Right renal cortex interstitium (tissue), 3 donors: ENCODE data around the gene FBXO30. TPM values are rescaled to one million over a fixed set of nuclear protein-coding genes. Genes with fewer than 3 reads are reported as not detected.

ENCODE experiments used
- DNase-seq, 3 donors: peaks; one replicate each; pipeline ENCODE4 v3.0.0-alpha.2; 2013; ENCODE audit warnings: low read depth in 3 of 3, low spot score in 2 of 3
- polyA plus RNA-seq, 3 donors: library from polyadenylated mRNA; unstranded; fragments of 120-200 nt; gene quantifications; one replicate each; pipeline ENCODE4 v1.2.1, GENCODE V29; 2013; ENCODE audit not compliant: insufficient read length in 3 of 3

FBXO30 gene, protein sequence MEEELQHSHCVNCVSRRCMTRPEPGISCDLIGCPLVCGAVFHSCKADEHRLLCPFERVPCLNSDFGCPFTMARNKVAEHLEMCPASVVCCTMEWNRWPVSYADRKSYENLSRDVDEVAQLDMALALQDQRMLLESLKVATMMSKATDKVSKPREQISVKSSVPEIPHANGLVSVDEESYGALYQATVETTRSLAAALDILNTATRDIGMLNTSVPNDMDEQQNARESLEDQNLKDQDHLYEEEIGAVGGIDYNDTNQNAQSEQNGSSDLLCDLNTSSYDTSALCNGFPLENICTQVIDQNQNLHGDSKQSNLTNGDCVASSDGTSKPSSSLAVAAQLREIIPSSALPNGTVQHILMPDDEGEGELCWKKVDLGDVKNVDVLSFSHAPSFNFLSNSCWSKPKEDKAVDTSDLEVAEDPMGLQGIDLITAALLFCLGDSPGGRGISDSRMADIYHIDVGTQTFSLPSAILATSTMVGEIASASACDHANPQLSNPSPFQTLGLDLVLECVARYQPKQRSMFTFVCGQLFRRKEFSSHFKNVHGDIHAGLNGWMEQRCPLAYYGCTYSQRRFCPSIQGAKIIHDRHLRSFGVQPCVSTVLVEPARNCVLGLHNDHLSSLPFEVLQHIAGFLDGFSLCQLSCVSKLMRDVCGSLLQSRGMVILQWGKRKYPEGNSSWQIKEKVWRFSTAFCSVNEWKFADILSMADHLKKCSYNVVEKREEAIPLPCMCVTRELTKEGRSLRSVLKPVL
- 10 to 100 TPM; 12.6 to 13.5 (median 12.9) TPM for polyA plus RNA-seq

- peak; percentile 82 to 86 (median 84) for DNase-seq
Observed at GRCh38 chr6:145814501-145815308, at the start of gene FBXO30. Gene FBXO30 (minus strand): TSS chr6:145814795. CDS start chr6:145806405, 8,390 bp downstream.

DNA sequence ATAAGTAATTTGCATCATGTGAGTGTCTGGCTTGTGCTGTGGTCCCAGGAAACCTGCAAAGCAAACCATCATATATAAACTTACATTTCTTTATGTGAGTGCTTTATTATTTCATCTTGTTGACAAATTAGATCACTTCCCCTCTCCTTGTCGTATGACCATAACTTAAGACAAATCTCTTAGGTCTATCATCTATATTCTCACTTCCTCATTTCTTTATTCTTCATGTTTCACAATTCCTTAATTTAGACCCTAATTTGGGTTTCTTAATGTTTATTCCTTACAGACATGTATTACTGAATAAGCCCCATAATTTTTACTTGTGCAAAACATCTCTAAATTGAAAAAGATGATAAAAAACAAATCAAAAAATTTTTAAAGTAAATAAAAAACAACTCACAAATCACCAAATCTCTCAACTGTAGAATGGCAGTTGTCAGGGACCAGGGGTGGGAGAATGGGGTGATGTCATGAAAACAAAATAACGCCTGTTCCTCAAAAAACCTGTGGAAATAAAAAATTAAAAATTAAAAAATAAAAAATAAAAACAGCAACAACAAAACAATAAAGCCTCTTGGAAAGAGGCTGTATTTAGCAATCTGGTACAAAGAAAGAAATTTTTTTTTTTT, 49.5 kb upstream of the FBXO30 start:
- no peak for DNase-seq

DNA sequence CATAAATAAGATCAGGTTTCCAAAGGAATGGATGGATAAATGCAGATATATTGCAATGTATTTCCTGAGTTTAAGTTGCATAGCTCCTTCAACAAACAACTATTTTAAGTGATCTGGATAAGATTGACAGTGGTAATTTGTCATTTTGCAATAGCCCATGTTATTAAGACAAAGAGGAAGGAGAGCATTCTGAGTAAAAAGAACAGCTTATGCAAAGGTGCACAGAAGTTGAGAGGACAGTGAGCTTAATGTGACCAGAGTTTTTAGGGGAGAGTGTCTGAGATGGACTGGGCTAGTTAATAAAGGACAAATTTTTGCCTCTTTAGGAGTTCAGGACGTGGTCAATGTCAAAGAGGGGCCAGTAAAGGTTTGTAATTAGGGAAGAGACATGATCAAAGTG, 48.8 kb upstream of the FBXO30 start:
- DNase-seq, result no peak

DNA sequence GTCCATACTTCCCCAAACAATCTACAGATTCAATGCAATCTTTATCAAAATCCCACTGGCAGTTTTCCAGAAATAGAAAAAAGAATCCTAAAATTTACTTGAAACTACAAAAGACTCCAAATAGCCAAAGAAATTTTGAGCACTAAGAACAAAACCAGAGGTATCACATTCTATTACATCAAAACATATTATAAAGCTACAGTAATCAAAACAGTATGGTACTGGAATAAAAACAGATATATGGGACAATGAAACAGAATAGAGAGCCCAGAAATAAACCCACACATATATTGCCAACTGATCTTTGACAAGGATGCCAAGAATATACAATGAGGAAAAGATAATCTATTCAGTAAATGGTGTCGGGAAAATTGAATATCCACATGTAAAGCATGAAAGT, 46.0 kb upstream of the FBXO30 start:
- no peak for DNase-seq

DNA sequence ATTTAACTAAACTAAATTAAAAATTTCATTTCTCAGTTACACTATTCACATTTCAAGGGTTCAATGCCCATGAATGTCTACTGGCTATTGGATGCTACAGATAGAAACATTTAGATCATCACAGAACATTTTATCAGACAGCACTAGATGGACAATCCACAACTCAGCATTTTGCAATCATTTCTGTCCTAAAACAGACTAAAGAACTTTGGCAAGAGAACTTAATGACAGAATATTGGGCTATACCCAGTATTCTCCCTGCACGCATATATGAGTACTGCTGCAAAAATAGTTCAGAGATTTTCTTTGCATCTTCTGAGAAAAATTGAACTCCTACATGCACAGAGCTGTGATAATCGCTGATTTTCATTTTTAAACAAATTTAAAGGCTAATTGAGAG, 36.1 kb upstream of the FBXO30 start:
- DNase-seq, result no peak

DNA sequence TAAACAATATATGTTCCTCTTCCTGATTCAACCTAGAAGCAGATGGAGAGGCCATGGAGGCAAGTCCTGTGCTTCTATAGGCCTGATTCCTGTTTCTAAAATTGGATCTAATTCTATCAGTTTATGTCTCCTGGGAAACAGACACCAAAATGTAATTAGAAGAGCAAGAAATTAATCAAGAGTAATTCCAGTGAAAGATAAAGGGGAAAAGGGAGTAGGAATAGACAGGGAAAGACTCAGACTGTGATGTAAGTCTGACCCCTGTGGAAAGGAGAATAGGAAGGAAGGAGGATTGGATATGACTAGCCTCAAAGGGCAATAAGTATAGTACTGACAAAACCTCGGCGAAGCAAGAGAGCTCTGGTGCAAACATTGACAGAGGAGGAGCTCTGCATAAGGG, 33.9 kb upstream of the FBXO30 start:
- DNase-seq, result no peak

- no peak for DNase-seq
Observed at GRCh38 chr6:145845557-145845956, 31.0 kb upstream of the FBXO30 start.

DNA sequence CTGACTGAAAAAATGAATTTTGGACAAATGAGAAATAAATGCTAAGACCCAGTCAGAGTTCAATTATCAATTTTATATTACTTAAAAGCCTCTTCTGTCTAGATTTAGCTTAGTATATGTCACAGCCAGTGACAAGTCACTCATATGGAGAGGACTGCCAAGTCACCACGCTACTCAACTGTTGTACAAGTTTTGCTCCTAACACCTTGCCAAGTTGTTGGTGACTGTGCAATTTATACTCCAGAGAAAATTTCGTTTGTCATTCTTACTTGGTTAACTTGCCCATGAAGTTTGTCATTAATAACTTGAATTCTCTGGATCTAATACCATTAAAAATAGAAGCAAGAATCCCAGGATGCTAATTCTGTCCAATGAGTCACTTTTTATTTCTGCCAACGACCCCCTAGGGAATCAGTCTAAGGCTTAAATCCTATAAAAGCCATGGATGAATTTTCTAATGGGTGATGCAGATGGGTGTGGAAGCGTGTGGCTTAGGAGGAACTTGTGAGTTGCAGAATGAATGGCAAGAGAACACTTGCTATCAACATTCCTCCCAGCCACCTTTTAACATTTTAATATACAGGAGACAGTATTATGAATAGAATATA, 30.4 kb upstream of the FBXO30 start:
- DNase-seq, result no peak

GRCh38 chr6:145842693-145843546, 28.3 kb upstream of the FBXO30 start:
- DNase-seq, result no peak

DNA sequence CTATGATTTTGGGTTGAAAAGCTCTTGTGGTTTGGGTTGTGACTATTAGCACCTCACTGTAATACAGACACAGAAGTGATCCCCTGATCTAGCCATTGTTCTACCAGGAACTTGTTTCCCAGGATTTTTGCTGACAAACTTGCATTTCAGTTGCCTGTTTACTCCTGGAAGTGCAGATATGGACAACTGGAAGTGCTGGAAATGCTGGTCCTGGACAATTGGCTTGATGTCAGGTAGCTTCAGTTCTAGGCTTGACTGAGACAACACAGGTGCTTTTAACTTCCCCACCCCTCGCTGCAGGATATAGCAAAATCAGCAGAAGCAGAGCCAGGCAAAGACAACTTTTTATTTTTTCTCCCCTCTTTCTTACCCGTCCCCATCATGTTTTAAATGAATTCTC, 27.1 kb upstream of the FBXO30 start:
- DNase-seq, result no peak

DNA sequence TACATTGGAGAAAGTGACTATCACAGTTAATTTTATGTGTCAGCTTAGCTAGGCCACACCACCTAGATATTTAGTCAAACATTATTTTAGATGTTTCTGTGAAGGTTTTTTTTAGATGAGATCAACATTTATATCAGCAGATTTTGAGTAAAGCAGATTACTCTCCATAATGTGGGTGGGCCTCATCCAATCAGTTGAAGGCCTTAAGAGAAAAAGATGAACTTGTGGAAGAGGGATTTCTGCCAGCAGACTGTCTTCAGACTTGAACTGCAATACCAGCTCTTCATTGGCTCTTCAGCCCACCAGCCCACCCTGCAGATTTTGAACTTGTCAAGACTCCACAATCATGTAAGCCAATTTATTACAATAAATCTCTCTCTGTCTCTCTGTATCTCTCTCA, 25.1 kb upstream of the FBXO30 start:
- no peak for DNase-seq

- DNase-seq, result no peak
Observed at GRCh38 chr6:145838305-145838704, 23.7 kb upstream of the FBXO30 start.

DNA sequence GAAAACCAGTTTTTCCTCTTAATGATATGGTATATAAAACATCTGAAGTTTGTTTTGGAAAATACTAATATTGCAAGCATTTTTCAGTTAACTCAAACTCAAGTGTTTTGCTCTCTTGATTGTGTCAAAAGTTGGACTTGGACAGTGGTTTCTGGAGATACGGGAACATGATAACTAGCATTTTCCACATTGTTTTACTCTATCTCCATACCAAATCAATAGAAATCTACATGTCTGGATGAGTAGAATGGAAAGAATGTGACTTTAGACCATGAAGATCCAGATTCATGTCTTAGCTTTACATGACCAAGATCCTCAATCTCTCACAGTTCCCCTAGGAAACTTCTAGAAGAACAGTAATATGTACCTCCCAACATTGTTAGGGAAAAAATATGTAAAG, 22.2 kb upstream of the FBXO30 start:
- no peak for DNase-seq

GRCh38 chr6:145836170-145836569, 21.6 kb upstream of the FBXO30 start:
- no peak for DNase-seq

DNA sequence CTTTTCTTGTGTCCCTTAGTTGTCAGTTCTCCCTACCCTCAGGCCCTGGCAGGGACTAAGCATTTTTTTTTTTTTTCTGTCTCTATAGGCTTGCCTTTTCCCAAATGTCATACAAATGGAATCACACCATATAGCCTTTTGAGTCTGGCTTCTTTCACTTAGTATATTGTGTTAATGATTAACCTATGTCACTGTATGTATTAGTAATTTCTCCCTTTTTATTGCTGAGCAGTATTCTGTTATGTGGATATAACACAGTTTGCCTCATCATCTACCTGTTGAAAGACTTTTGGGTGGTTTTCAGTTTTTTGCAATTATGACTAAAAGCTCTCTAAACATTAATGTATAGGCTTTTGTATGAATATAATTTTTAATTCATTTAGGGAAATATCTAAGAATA, 16.0 kb upstream of the FBXO30 start:
- DNase-seq, result no peak

GRCh38 chr6:145829950-145830349, 15.4 kb upstream of the FBXO30 start:
- DNase-seq, result no peak

- DNase-seq, result no peak
Observed at GRCh38 chr6:145829102-145829501, 14.5 kb upstream of the FBXO30 start.

- no peak for DNase-seq
Observed at GRCh38 chr6:145824344-145824743, 9.7 kb upstream of the FBXO30 start.

GRCh38 chr6:145823328-145823944, 8.8 kb upstream of the FBXO30 start:
- no peak for DNase-seq
